Cardiac fibroblast (primary cell): ENCODE results near the gene PPFIBP2.

Source experiments
- DNase-seq, 2 donors: peaks; one replicate each; pipeline versions ENCODE4 v3.0.0 to v3.0.0-alpha.2; 2010; ENCODE audit warnings: low read depth in 2 of 2
- H3K4me3 ChIP-seq, 2 donors: replicated peaks in 1 of 2; 1 replicate in 1 of 2; 2 replicates in 1 of 2; pipeline ENCODE4 v1.5.1; 2011; ENCODE audit warnings: low read depth in 2 of 2, low read length in 2 of 2, mild to moderate bottlenecking in 2 of 2, moderate library complexity in 1 of 2
- CTCF ChIP-seq: IDR thresholded peaks from one replicate; pipeline ENCODE4 v1.5.1; 2011; ENCODE audit warnings: low read depth, mild to moderate bottlenecking, low read length, inconsistent platforms

Gene PPFIBP2

GRCh38 chr11:7638710-7639642 lies 125.2 kb downstream of the PPFIBP2 start:
- DNase-seq: peak in 1 of 2 donors; percentile 43
- H3K4me3 ChIP-seq: no peak overlapping the region
- no peak for TF ChIP-seq CTCF

GRCh38 chr11:7639643-7640025 lies 125.8 kb downstream of the PPFIBP2 start:
- H3K4me3 ChIP-seq: no peak overlapping the region
- TF ChIP-seq CTCF: no peak
- no peak for DNase-seq

GRCh38 chr11:7640816-7641215 lies 127.0 kb downstream of the PPFIBP2 start:
- TF ChIP-seq CTCF: no peak
- H3K4me3 ChIP-seq: no peak overlapping the region
- DNase-seq: no peak

GRCh38 chr11:7642747-7643146 lies 128.9 kb downstream of the PPFIBP2 start:
- no peak for TF ChIP-seq CTCF
- H3K4me3 ChIP-seq: no peak overlapping the region

GRCh38 chr11:7643314-7643713 lies 129.5 kb downstream of the PPFIBP2 start:
- no peak overlapping the region for H3K4me3 ChIP-seq
- no peak for TF ChIP-seq CTCF
- DNase-seq: no peak

More at GRCh38 chr11:7642747-7643146, 128.9 kb downstream of the PPFIBP2 start:
- no peak for DNase-seq

GRCh38 chr11:7645206-7645605 lies 131.4 kb downstream of the PPFIBP2 start:
- TF ChIP-seq CTCF: no peak
- no peak for DNase-seq
- no peak overlapping the region for H3K4me3 ChIP-seq
